ENCODE measurements around the gene GSDME. TPM values are rescaled to one million over a fixed set of nuclear protein-coding genes. Genes with fewer than 3 reads are reported as not detected.

The GSDME gene
- total RNA-seq, 1 experiment from 2014 or later: 7.6 TPM

GRCh38 chr7:24685708-24686107 lies 71.6 kb downstream of the GSDME start:
- H3K9me2 ChIP-seq (ENCODE audit: insufficient read depth): no peaks in the 10 kb centered on the region
- H3K9ac ChIP-seq (ENCODE audit: low read length): no peak overlapping the region
- no peak for ATAC-seq
- H4K20me1 ChIP-seq (ENCODE audit: insufficient read depth): no peaks in the 10 kb centered on the region
- H3K4me2 ChIP-seq (ENCODE audit: low read length): no peak overlapping the region
- CTCF ChIA-PET: no interaction called here
- H3K79me2 ChIP-seq (ENCODE audit: insufficient read depth, low read length): no peaks in the 10 kb centered on the region
- no peak for TF ChIP-seq SRF (IDR thresholded peaks at IDR 0.05; ENCODE audit: low read depth)
- TF ChIP-seq, protein P1, sequence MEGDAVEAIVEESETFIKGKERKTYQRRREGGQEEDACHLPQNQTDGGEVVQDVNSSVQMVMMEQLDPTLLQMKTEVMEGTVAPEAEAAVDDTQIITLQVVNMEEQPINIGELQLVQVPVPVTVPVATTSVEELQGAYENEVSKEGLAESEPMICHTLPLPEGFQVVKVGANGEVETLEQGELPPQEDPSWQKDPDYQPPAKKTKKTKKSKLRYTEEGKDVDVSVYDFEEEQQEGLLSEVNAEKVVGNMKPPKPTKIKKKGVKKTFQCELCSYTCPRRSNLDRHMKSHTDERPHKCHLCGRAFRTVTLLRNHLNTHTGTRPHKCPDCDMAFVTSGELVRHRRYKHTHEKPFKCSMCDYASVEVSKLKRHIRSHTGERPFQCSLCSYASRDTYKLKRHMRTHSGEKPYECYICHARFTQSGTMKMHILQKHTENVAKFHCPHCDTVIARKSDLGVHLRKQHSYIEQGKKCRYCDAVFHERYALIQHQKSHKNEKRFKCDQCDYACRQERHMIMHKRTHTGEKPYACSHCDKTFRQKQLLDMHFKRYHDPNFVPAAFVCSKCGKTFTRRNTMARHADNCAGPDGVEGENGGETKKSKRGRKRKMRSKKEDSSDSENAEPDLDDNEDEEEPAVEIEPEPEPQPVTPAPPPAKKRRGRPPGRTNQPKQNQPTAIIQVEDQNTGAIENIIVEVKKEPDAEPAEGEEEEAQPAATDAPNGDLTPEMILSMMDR (IDR thresholded peaks at IDR 0.05 in 2 of 3, conservative IDR thresholded peaks at IDR 0.05 in 1 of 3; ENCODE audit: borderline replicate concordance in 1 of 3, insufficient read depth in 1 of 3, low read depth in 2 of 3, low read length in 2 of 3): no peak
- TF ChIP-seq ELF1 (IDR thresholded peaks at IDR 0.05; ENCODE audit: borderline replicate concordance, low read depth): no peak
- 0 out of 4 replicates have a peak, but pooled peaks cover 0 to 5% of the 10 kb centered on the region in 2 experiments for H3K36me3 ChIP-seq (ENCODE audit: control insufficient read depth in 1 of 2, insufficient read depth in 2 of 2, low read length in 2 of 2)
- intact Hi-C loops (cut with micrococcal nuclease): no loop called here
- H3K27ac ChIP-seq (ENCODE audit: low read depth, low read length): no peak overlapping the region
- DNase-seq (ENCODE audit: low read depth, low spot score): no peak
- no TSS peak for BruUV-seq (replicated peaks)
- RAD21 ChIA-PET (ENCODE audit: low non-redundant PET in 1 of 2, low total read pairs in 2 of 2, uncharacterized antibody in 2 of 2, unreplicated experiment in 2 of 2): no interaction called here
- H3K4me1 ChIP-seq (ENCODE audit: control insufficient read depth in 1 of 2, insufficient read depth in 2 of 2, low read length in 2 of 2): no peaks in the 10 kb centered on the region
- H3K27me3 ChIP-seq (ENCODE audit: insufficient read depth, low read length): no peaks in the 10 kb centered on the region
- no peak overlapping the region for H3K4me3 ChIP-seq (replicated peaks in 1 of 2; ENCODE audit: low read depth in 1 of 2, low read length in 2 of 2)
- H2AFZ ChIP-seq (ENCODE audit: low read depth, low read length, poor library complexity, severe bottlenecking): no peak overlapping the region
- POLR2A ChIA-PET: no interaction called here
- H3K9me3 ChIP-seq (ENCODE audit: control insufficient read depth in 1 of 2, insufficient read depth in 1 of 2, low read depth in 1 of 2, low read length in 2 of 2): no peaks in the 10 kb centered on the region

GRCh38 chr7:24670782-24671181 lies 86.5 kb downstream of the GSDME start:
- DNase-seq (ENCODE audit: low read depth, low spot score): no peak
- H4K20me1 ChIP-seq (ENCODE audit: insufficient read depth): no peaks in the 10 kb centered on the region
- POLR2A ChIA-PET: no interaction called here
- no peak overlapping the region for H3K9ac ChIP-seq (ENCODE audit: low read length)
- RAD21 ChIA-PET (ENCODE audit: low non-redundant PET in 1 of 2, low total read pairs in 2 of 2, uncharacterized antibody in 2 of 2, unreplicated experiment in 2 of 2): no interaction called here
- intact Hi-C loops (cut with micrococcal nuclease): no loop called here
- H3K4me1 ChIP-seq (ENCODE audit: control insufficient read depth in 1 of 2, insufficient read depth in 2 of 2, low read length in 2 of 2): 0 out of 4 replicates have a peak, but pooled peaks cover 0 to 7% of the 10 kb centered on the region in 2 experiments
- no peaks in the 10 kb centered on the region for H3K9me2 ChIP-seq (ENCODE audit: insufficient read depth)
- CTCF ChIA-PET: no interaction called here
- peaks cover 3% of the 10 kb centered on the region; the same call in 1 of the 2 replicates for H3K79me2 ChIP-seq (ENCODE audit: insufficient read depth, low read length)
- H3K9me3 ChIP-seq (ENCODE audit: control insufficient read depth in 1 of 2, insufficient read depth in 1 of 2, low read depth in 1 of 2, low read length in 2 of 2): no peaks in the 10 kb centered on the region
- ATAC-seq: no peak
- no TSS peak for BruUV-seq (replicated peaks)
- H2AFZ ChIP-seq (ENCODE audit: low read depth, low read length, poor library complexity, severe bottlenecking): no peak overlapping the region
- no peak overlapping the region for H3K4me3 ChIP-seq (replicated peaks in 1 of 2; ENCODE audit: low read depth in 1 of 2, low read length in 2 of 2)
- no peak overlapping the region for H3K4me2 ChIP-seq (ENCODE audit: low read length)
- H3K36me3 ChIP-seq (ENCODE audit: control insufficient read depth in 1 of 2, insufficient read depth in 2 of 2, low read length in 2 of 2): no peaks in the 10 kb centered on the region
- no peaks in the 10 kb centered on the region for H3K27me3 ChIP-seq (ENCODE audit: insufficient read depth, low read length)
- H3K27ac ChIP-seq (ENCODE audit: low read depth, low read length): no peak overlapping the region
- TF ChIP-seq SP1 (IDR thresholded peaks at IDR 0.05; ENCODE audit: low read depth): no peak
- no peak for TF ChIP-seq ELF1 (IDR thresholded peaks at IDR 0.05; ENCODE audit: borderline replicate concordance, low read depth)
- TF ChIP-seq EGR1 (IDR thresholded peaks at IDR 0.05; ENCODE audit: low read depth): no peak
- no peak for TF ChIP-seq YY1 (IDR thresholded peaks at IDR 0.05; ENCODE audit: extremely low read depth, insufficient replicate concordance, low read depth, low read length)
- TF ChIP-seq CEBPB (IDR thresholded peaks at IDR 0.05; ENCODE audit: low read depth): no peak
- no peak for TF ChIP-seq SIN3A (IDR thresholded peaks at IDR 0.05; ENCODE audit: low read depth)
- TF ChIP-seq ZNF274 (IDR thresholded peaks at IDR 0.05; ENCODE audit: low read depth, low read length): no peak
- TF ChIP-seq EZH2phosphoT487 (IDR thresholded peaks at IDR 0.05; ENCODE audit: borderline replicate concordance): no peak
- no peak for TF ChIP-seq EZH2 (IDR thresholded peaks at IDR 0.05)
- no peak for TF ChIP-seq ZFX (IDR thresholded peaks at IDR 0.05)
